CD4-positive, alpha-beta T cell treated with Interleukin-1 beta for 1 hour (primary cell): Measurements from ENCODE around the gene GAB2.
"Not testable (repeated sequence)": the region's sequence is repeated elsewhere in the genome, so short reads cannot be mapped to it uniquely, and the experiment has no call there.

Experiments used
- DNase-seq, 2 donors: peaks; one replicate each; pipeline ENCODE4 v3.0.0-alpha.2; 2020 to 2022

The GAB2 gene

GRCh38 chr11:78199015-78199652 is 218.5 kb downstream of the GAB2 start:
- DNase-seq: no peak

GRCh38 chr11:78197816-78198215 is 219.8 kb downstream of the GAB2 start:
- no peak for DNase-seq

GRCh38 chr11:78196661-78197091 is 220.9 kb downstream of the GAB2 start:
- no peak for DNase-seq

- DNase-seq: no peak
Measured at GRCh38 chr11:78195917-78196560, 221.6 kb downstream of the GAB2 start.

- no peak for DNase-seq
Measured at GRCh38 chr11:78194490-78194889, 223.1 kb downstream of the GAB2 start.

- DNase-seq: no peak
Measured at GRCh38 chr11:78193806-78194205, 223.8 kb downstream of the GAB2 start.

GRCh38 chr11:78192911-78193351 is 224.7 kb downstream of the GAB2 start:
- no peak for DNase-seq

- DNase-seq: no peak
Measured at GRCh38 chr11:78192223-78192719, 225.3 kb downstream of the GAB2 start.

- no peak for DNase-seq
Measured at GRCh38 chr11:78190871-78191538, 226.6 kb downstream of the GAB2 start.

GRCh38 chr11:78190374-78190773 is 227.2 kb downstream of the GAB2 start:
- DNase-seq: no peak

- no peak for DNase-seq
Measured at GRCh38 chr11:78189851-78190250, 227.8 kb downstream of the GAB2 start.

GRCh38 chr11:78189174-78189724 is 228.4 kb downstream of the GAB2 start:
- no peak for DNase-seq

- DNase-seq: peak; percentile 91 to 93
Measured at GRCh38 chr11:78188286-78189173, 229.1 kb downstream of the GAB2 start, which contains the start of the genes KCTD21 and USP35. TSS of gene KCTD21 (minus strand) at chr11:78188626. CDS start at chr11:78174554, 14,072 bp downstream. TSS of gene USP35 (plus strand) at chr11:78188919. CDS start at chr11:78196246, 7,327 bp downstream.

- DNase-seq: peak; percentile 65 to 84
Measured at GRCh38 chr11:78187366-78188285, 230.0 kb downstream of the GAB2 start.

GRCh38 chr11:78181185-78181584 is 236.4 kb downstream of the GAB2 start:
- DNase-seq: no peak

- no peak for DNase-seq
Measured at GRCh38 chr11:78180751-78181150, 236.9 kb downstream of the GAB2 start.

GRCh38 chr11:78179459-78180071 is 238.1 kb downstream of the GAB2 start:
- DNase-seq: no peak

- no peak for DNase-seq
Measured at GRCh38 chr11:78177216-78177615, 240.4 kb downstream of the GAB2 start.

- DNase-seq: no peak
Measured at GRCh38 chr11:78176605-78177141, 240.9 kb downstream of the GAB2 start.

GRCh38 chr11:78175862-78176261 is 241.8 kb downstream of the GAB2 start:
- not testable (repeated sequence) for DNase-seq
